B cell (primary cell): ENCODE results near the gene LLPH. TPM values are rescaled to one million over a fixed set of nuclear protein-coding genes. Genes with fewer than 3 reads are reported as not detected.

Source experiments
- ATAC-seq: fragments of 200-7000 bp; cut with Tn5 transposase; one replicate; pipeline ENCODE4 v1.10.0; 2021; ENCODE audit warnings: low read depth, mild to moderate bottlenecking, moderate number of reproducible peaks, moderate library complexity
- CTCF ChIA-PET: fragments of 350-600 bp; sonication (Branson Sonifier 250); formaldehyde crosslinking; loops from one replicate; lab custom pipeline; 2021; ENCODE audit warnings: antibody characterized with exemption, inconsistent platforms; lab: Charles Lee
- POLR2A ChIA-PET: fragments of 350-600 bp; sonication (Branson Sonifier 250); formaldehyde crosslinking; loops from one replicate; lab custom pipeline; 2021; ENCODE audit warnings: antibody characterized with exemption; lab: Charles Lee
- DNase-seq: peaks from one replicate; pipeline ENCODE4 v3.0.0; 2013
- H2AFZ ChIP-seq: 2 replicates; pipeline ENCODE4 v1.6.1; 2012; ENCODE audit warnings: mild to moderate bottlenecking, low read depth, low read length; ENCODE audit not compliant: insufficient read depth, poor library complexity, severe bottlenecking
- H3K27ac ChIP-seq, 2 donors: 1 replicate in 1 of 2; 2 replicates in 1 of 2; pipeline ENCODE4 v1.5.1; 2012 to 2013; ENCODE audit warnings: low read length in 2 of 2, mild to moderate bottlenecking in 2 of 2, moderate library complexity in 1 of 2
- H3K27me3 ChIP-seq, 4 experiments: fragments of 200-600 bp in 1 of 4; sonication (generic) in 1 of 4; replicated peaks in 1 of 4; 1 replicate in 2 of 4; 2 replicates in 2 of 4; pipeline versions ENCODE4 v1.6.1 to v1.7.0; 2013 to 2016; ENCODE audit warnings: low read length in 3 of 4, mild to moderate bottlenecking in 2 of 4, mixed read lengths in 1 of 4, moderate library complexity in 1 of 4; ENCODE audit not compliant: insufficient read depth in 4 of 4, control insufficient read depth in 3 of 4; ENCODE audit errors: control extremely low read depth in 1 of 4
- H3K36me3 ChIP-seq, 2 experiments: replicated peaks in 1 of 2; 1 replicate in 1 of 2; 2 replicates in 1 of 2; pipeline versions ENCODE4 v1.6.1 to v1.7.1; 2013; ENCODE audit warnings: low read length in 1 of 2; ENCODE audit not compliant: insufficient read depth in 2 of 2, control insufficient read depth in 1 of 2; ENCODE audit errors: control extremely low read depth in 1 of 2, extremely low read depth in 1 of 2
- H3K4me1 ChIP-seq, 2 donors: fragments of 200-600 bp in 1 of 2; sonication (generic) in 1 of 2; 1 replicate in 1 of 2; 2 replicates in 1 of 2; pipeline versions ENCODE4 v1.5.1 to v1.6.1; 2013 to 2017; ENCODE audit warnings: low read length in 2 of 2; ENCODE audit not compliant: control insufficient read depth in 2 of 2, insufficient read depth in 2 of 2
- H3K4me2 ChIP-seq: replicated peaks from 2 replicates; pipeline ENCODE3; 2012; ENCODE audit warnings: mild to moderate bottlenecking, low read depth, low read length; ENCODE audit not compliant: poor library complexity, severe bottlenecking
- H3K4me3 ChIP-seq, 5 experiments: fragments of 200-600 bp in 1 of 5; sonication (generic) in 1 of 5; 1 replicate in 3 of 5; 2 replicates in 2 of 5; pipeline versions ENCODE4 v1.5.1 to v1.7.0; 2011 to 2016; ENCODE audit warnings: low read length in 4 of 5, mild to moderate bottlenecking in 4 of 5, low read depth in 2 of 5, control low read depth in 1 of 5, moderate library complexity in 1 of 5; ENCODE audit not compliant: insufficient read depth in 1 of 5; ENCODE audit errors: control extremely low read depth in 1 of 5, extremely low read depth in 1 of 5
- H3K79me2 ChIP-seq: fragments of 200-600 bp; sonication (generic); one replicate; pipeline ENCODE4 v1.6.0; 2016; ENCODE audit warnings: low read length; ENCODE audit not compliant: control insufficient read depth, insufficient read depth
- H3K9ac ChIP-seq: fragments of 200-600 bp; sonication (generic); 2 replicates; pipeline ENCODE4 v1.6.1; 2017; ENCODE audit warnings: mild to moderate bottlenecking, low read length, moderate library complexity
- H3K9me3 ChIP-seq, 3 donors: one replicate each; pipeline versions ENCODE4 v1.6.1 to v1.7.1; 2013; ENCODE audit warnings: low read length in 2 of 3; ENCODE audit not compliant: control insufficient read depth in 2 of 3, insufficient read depth in 1 of 3; ENCODE audit errors: control extremely low read depth in 1 of 3
- H4K20me1 ChIP-seq: 2 replicates; pipeline ENCODE4 v1.6.0; 2012; ENCODE audit warnings: mild to moderate bottlenecking, low read length; ENCODE audit not compliant: insufficient read depth, control insufficient read depth, poor library complexity, severe bottlenecking
- H3K27ac Mint-ChIP-seq: one replicate; pipeline ENCODE4 v1.8.0; 2021; ENCODE audit warnings: mixed read lengths
- H3K27me3 Mint-ChIP-seq: one replicate; pipeline ENCODE4 v1.8.0; 2021; ENCODE audit warnings: mixed read lengths
- H3K4me1 Mint-ChIP-seq: one replicate; pipeline ENCODE4 v1.8.0; 2021; ENCODE audit warnings: mixed read lengths
- H3K4me3 Mint-ChIP-seq: one replicate; pipeline ENCODE4 v1.8.0; 2021; ENCODE audit warnings: mixed read lengths
- H3K9me3 Mint-ChIP-seq: one replicate; pipeline ENCODE4 v1.8.0; 2022; ENCODE audit warnings: mixed read lengths; ENCODE audit not compliant: insufficient read depth
- CTCF ChIP-seq: fragments of 200-600 bp; IDR thresholded peaks from one replicate; pipeline ENCODE4 v1.8.0; 2022; ENCODE audit warnings: antibody characterized with exemption, mild to moderate bottlenecking
- EZH2 ChIP-seq: IDR thresholded peaks from 2 replicates; pipeline ENCODE4 v1.6.1; 2012; ENCODE audit warnings: borderline replicate concordance, low read depth, mild to moderate bottlenecking, moderate library complexity, low read length; ENCODE audit not compliant: insufficient read depth, poor library complexity, severe bottlenecking
- WGBS: methylation state at CpG from one replicate; pipeline ENCODE4 v1.1.5; 2013; ENCODE audit warnings: missing lambda C conversion rate; ENCODE audit not compliant: insufficient coverage; 5-methylcytosine and 5-hydroxymethylcytosine counted together
- intact Hi-C: fragments of 100-400 bp; cut with micrococcal nuclease; formaldehyde crosslinking; loops from one replicate; pipeline ENCODE4 v1.10.0; 2022
- polyA plus RNA-seq: library from polyadenylated mRNA; depleted of rRNA; stranded (reverse); fragments of >200 nt; gene quantifications from 2 replicates; pipeline ENCODE4 v1.2.3, GENCODE V29; 2012
- total RNA-seq, 2 donors: library from RNA; stranded (reverse); fragments of 120-200 nt in 1 of 2; gene quantifications; 1 replicate in 1 of 2; 2 replicates in 1 of 2; pipeline versions ENCODE4 v1.2.3 to v1.2.4, GENCODE V29; 2013 to 2022

Gene LLPH
- total and polyA plus RNA-seq, 2 donors (not counting 1 experiment from before 2014, with no cell fraction given) = 2.1 to 23.4 TPM

GRCh38 chr12:66085213-66085612 is 45.3 kb downstream of the LLPH start:
- intact Hi-C loops = loop anchor here (10.0 kb wide), 1 partner anchor 770 kb away; no protein-coding TSS in a partner anchor
- Mint-ChIP-seq H3K27me3 (peaks cover 24% of the 10 kb centered on the region), H3K4me3 (no peak overlapping the region), H3K4me1 (no peaks in the 10 kb centered on the region), H3K27ac (no peak overlapping the region), H3K9me3 (no peaks in the 10 kb centered on the region)
- TF ChIP-seq CTCF (no peak), EZH2 (no peak)
- Histone ChIP-seq H3K4me2 (no peak overlapping the region), H3K4me1 (no peaks in the 10 kb centered on the region), H3K4me3 (no peak overlapping the region), H4K20me1 (no peaks in the 10 kb centered on the region), H3K36me3 (no peaks in the 10 kb centered on the region), H3K9me3 (no peaks in the 10 kb centered on the region), H3K9ac (no peak overlapping the region), H2AFZ (no peak overlapping the region), H3K79me2 (no peaks in the 10 kb centered on the region), H3K27me3 (peaks cover 0 to 2% (median 0%) of the 10 kb centered on the region in 4 experiments), H3K27ac (no peak overlapping the region)
- POLR2A ChIA-PET = no interaction called here
- CTCF ChIA-PET = interaction anchor here (1.8 to 7.1 kb wide), 2 partner anchors 529 to 1193 kb away, joined by 10 to 63 read pairs; no protein-coding TSS in a partner anchor
- DNase-seq = no peak
- no peak for ATAC-seq
- no CpG with 5 or more reads among the region's 1 CpG for WGBS

- H3K27ac Mint-ChIP-seq = no peak overlapping the region
These were observed 46.8 kb downstream of the LLPH start for GRCh38 chr12:66083766-66084165.

More at GRCh38 chr12:66083766-66084165, 46.8 kb downstream of the LLPH start:
- no peaks in the 10 kb centered on the region for H3K9me3 Mint-ChIP-seq
- intact Hi-C loops = loop anchor here (10.0 kb wide), 1 partner anchor 769 kb away; no protein-coding TSS in a partner anchor
- H3K4me1 ChIP-seq = no peaks in the 10 kb centered on the region
- POLR2A ChIA-PET = no interaction called here
- H3K4me3 ChIP-seq = no peak overlapping the region
- TF ChIP-seq EZH2 (no peak), CTCF (no peak)
- no peak overlapping the region for H3K27ac ChIP-seq
- CTCF ChIA-PET = interaction anchor here (1.6 to 7.1 kb wide), 2 partner anchors 1192 to 1193 kb away, joined by 5 to 63 read pairs; no protein-coding TSS in a partner anchor
- no peaks in the 10 kb centered on the region for H3K36me3 ChIP-seq
- H3K4me1 Mint-ChIP-seq = no peaks in the 10 kb centered on the region
- no peak overlapping the region for H3K4me3 Mint-ChIP-seq
- H2AFZ ChIP-seq = no peak overlapping the region
- no peaks in the 10 kb centered on the region for H3K79me2 ChIP-seq
- peaks cover 31% of the 10 kb centered on the region for H3K27me3 Mint-ChIP-seq
- DNase-seq (no peak), ATAC-seq (no peak)
- H3K4me2 ChIP-seq = no peak overlapping the region
- H3K27me3 ChIP-seq = peaks cover 0 to 2% (median 0%) of the 10 kb centered on the region in 4 experiments
- no peaks in the 10 kb centered on the region for H4K20me1 ChIP-seq
- WGBS = no CpG with 5 or more reads among the region's 1 CpG
- no peaks in the 10 kb centered on the region for H3K9me3 ChIP-seq
- no peak overlapping the region for H3K9ac ChIP-seq
